ENCODE data around the gene TNS1.

GRCh38 chr2:217861334-217861877, 141.4 kb downstream of the TNS1 start:
- TF ChIP-seq, protein P1, sequence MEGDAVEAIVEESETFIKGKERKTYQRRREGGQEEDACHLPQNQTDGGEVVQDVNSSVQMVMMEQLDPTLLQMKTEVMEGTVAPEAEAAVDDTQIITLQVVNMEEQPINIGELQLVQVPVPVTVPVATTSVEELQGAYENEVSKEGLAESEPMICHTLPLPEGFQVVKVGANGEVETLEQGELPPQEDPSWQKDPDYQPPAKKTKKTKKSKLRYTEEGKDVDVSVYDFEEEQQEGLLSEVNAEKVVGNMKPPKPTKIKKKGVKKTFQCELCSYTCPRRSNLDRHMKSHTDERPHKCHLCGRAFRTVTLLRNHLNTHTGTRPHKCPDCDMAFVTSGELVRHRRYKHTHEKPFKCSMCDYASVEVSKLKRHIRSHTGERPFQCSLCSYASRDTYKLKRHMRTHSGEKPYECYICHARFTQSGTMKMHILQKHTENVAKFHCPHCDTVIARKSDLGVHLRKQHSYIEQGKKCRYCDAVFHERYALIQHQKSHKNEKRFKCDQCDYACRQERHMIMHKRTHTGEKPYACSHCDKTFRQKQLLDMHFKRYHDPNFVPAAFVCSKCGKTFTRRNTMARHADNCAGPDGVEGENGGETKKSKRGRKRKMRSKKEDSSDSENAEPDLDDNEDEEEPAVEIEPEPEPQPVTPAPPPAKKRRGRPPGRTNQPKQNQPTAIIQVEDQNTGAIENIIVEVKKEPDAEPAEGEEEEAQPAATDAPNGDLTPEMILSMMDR (IDR thresholded peaks at IDR 0.05), result no peak
- no peak for TF ChIP-seq EZH2 (IDR thresholded peaks at IDR 0.05; ENCODE audit: borderline replicate concordance, insufficient read depth, low read depth, low read length, poor library complexity, severe bottlenecking)

All from B cell (primary cell).